ENCODE measurements around the gene TMEM236. TPM values are rescaled to one million over a fixed set of nuclear protein-coding genes. Genes with fewer than 3 reads are reported as not detected.

The TMEM236 gene
- total and polyA plus RNA-seq, 4 donors: 0.37 to 2.1 (median 0.70) TPM

DNA sequence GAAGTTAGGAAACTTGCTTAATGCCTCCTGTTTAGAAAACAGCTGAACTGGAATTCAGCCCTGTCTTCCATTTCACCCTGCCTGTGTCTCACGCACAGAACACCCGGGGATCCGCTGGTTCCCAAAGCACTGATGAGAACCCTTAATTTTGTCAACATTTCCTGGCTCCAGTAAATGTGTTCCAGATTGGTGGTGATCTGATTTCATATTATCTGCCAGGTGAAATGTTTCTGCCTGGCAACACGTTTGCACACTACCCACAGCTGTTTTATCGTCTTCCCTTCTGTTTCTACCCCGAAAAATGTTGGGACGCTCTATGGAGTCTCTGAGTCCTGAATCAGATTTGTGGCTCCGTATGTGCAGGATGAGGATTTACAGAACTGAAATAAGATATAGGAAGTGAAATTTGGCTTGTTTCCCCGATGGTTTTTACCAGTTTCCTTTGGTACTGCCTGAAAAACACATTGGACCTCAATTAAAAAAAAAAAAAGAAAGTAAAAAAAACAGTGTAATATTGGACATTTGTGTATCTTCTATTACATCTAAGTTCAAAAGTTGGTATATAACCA lies 86.2 kb downstream of the TMEM236 start:
- Histone ChIP-seq H3K9me3 (ENCODE audit: control insufficient read depth in 4 of 4, insufficient read depth in 3 of 4, low read length in 3 of 4) (peaks cover 0 to 1% (median 0%) of the 10 kb centered on the region in 4 donors), H3K36me3 (ENCODE audit: control insufficient read depth in 4 of 4, insufficient read depth in 4 of 4, low read length in 4 of 4) (no peaks in the 10 kb centered on the region), H3K9ac (ENCODE audit: insufficient read depth in 1 of 2, low read length in 2 of 2) (no peak overlapping the region), H3K27ac (ENCODE audit: low read depth in 1 of 2, low read length in 1 of 2) (no peak overlapping the region), H3K27me3 (ENCODE audit: control insufficient read depth in 3 of 3, insufficient read depth in 3 of 3, low read length in 2 of 3) (peaks cover 0 to 3% (median 0%) of the 10 kb centered on the region in 3 donors), H3K4me3 (no peak overlapping the region), H3K4me1 (ENCODE audit: control insufficient read depth in 5 of 5, insufficient read depth in 5 of 5, low read length in 5 of 5) (no peaks in the 10 kb centered on the region)
- TF ChIP-seq, protein P1, sequence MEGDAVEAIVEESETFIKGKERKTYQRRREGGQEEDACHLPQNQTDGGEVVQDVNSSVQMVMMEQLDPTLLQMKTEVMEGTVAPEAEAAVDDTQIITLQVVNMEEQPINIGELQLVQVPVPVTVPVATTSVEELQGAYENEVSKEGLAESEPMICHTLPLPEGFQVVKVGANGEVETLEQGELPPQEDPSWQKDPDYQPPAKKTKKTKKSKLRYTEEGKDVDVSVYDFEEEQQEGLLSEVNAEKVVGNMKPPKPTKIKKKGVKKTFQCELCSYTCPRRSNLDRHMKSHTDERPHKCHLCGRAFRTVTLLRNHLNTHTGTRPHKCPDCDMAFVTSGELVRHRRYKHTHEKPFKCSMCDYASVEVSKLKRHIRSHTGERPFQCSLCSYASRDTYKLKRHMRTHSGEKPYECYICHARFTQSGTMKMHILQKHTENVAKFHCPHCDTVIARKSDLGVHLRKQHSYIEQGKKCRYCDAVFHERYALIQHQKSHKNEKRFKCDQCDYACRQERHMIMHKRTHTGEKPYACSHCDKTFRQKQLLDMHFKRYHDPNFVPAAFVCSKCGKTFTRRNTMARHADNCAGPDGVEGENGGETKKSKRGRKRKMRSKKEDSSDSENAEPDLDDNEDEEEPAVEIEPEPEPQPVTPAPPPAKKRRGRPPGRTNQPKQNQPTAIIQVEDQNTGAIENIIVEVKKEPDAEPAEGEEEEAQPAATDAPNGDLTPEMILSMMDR (IDR thresholded peaks at IDR 0.05; ENCODE audit: control extremely low read depth, extremely low read depth): no peak
- peak in 2 of 3 donors; percentile 8 to 21 for DNase-seq
- ATAC-seq (ENCODE audit: insufficient read depth, low FRiP score): peak; percentile 20
- 41 to 52% methylated on average over 9 of the region's 9 CpGs for WGBS, 2 donors

DNA sequence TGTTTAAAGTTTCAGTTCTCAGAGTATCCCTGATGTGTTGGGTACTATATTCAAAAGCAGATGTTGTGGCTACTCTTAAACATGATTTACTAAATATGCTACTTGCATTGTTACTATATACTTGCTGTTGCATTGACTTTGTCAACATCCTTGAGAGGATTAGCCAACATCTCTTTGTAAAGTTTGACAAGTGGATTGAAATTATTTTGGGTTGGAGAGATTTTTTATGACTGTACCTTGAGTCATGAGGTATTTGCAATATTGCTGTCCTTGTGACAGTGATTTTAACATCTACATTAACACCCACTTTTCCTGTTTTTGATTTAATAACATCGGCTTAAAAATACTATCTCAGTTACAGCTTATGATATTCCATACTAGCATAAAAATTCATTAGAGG lies 89.0 kb downstream of the TMEM236 start:
- WGBS, 2 donors: 82 to 93% methylated on average over 1 of the region's 1 CpG
- Histone ChIP-seq H3K36me3 (ENCODE audit: control insufficient read depth in 4 of 4, insufficient read depth in 4 of 4, low read length in 4 of 4) (no peaks in the 10 kb centered on the region), H3K4me1 (ENCODE audit: control insufficient read depth in 5 of 5, insufficient read depth in 5 of 5, low read length in 5 of 5) (no peaks in the 10 kb centered on the region), H3K27ac (ENCODE audit: low read depth in 1 of 2, low read length in 1 of 2) (no peak overlapping the region), H3K9me3 (ENCODE audit: control insufficient read depth in 4 of 4, insufficient read depth in 3 of 4, low read length in 3 of 4) (peaks cover 0 to 1% (median 0%) of the 10 kb centered on the region in 4 donors), H3K4me3 (no peak overlapping the region), H3K27me3 (ENCODE audit: control insufficient read depth in 3 of 3, insufficient read depth in 3 of 3, low read length in 2 of 3) (no peaks in the 10 kb centered on the region), H3K9ac (ENCODE audit: insufficient read depth in 1 of 2, low read length in 2 of 2) (no peak overlapping the region)
- no peak for DNase-seq
- TF ChIP-seq, protein P1 (IDR thresholded peaks at IDR 0.05; ENCODE audit: control extremely low read depth, extremely low read depth): no peak
- ATAC-seq (ENCODE audit: insufficient read depth, low FRiP score): no peak

DNA sequence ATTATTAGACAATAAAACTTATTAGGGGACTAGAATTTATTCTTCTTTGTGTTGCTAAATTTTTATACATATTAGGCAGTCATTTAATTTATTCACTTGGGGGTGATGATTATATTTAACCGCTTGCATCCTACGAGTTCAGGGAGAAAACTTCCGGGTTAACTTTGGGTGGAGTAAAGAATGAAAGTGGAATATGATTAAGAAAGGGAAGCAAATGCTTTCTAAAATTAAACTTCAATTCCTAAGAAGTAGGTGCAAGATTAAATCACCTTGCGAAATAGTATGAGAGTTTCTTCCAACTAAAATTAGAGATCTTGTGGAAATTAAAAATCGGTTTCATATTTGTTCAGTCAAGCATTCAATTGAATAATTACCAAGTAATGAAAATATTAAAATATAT lies 90.6 kb downstream of the TMEM236 start:
- H3K9ac ChIP-seq (ENCODE audit: insufficient read depth in 1 of 2, low read length in 2 of 2): no peak overlapping the region
- H3K4me3 ChIP-seq: no peak overlapping the region
- no peaks in the 10 kb centered on the region for H3K4me1 ChIP-seq (ENCODE audit: control insufficient read depth in 5 of 5, insufficient read depth in 5 of 5, low read length in 5 of 5)
- WGBS, 2 donors: 76 to 84% methylated on average over 5 of the region's 5 CpGs
- peaks cover 0 to 1% (median 0%) of the 10 kb centered on the region in 4 donors for H3K9me3 ChIP-seq (ENCODE audit: control insufficient read depth in 4 of 4, insufficient read depth in 3 of 4, low read length in 3 of 4)
- DNase-seq (no peak), ATAC-seq (ENCODE audit: insufficient read depth, low FRiP score) (no peak)
- H3K27me3 ChIP-seq (ENCODE audit: control insufficient read depth in 3 of 3, insufficient read depth in 3 of 3, low read length in 2 of 3): no peaks in the 10 kb centered on the region
- H3K27ac ChIP-seq (ENCODE audit: low read depth in 1 of 2, low read length in 1 of 2): no peak overlapping the region
- TF ChIP-seq, protein P1 (IDR thresholded peaks at IDR 0.05; ENCODE audit: control extremely low read depth, extremely low read depth): no peak
- H3K36me3 ChIP-seq (ENCODE audit: control insufficient read depth in 4 of 4, insufficient read depth in 4 of 4, low read length in 4 of 4): no peaks in the 10 kb centered on the region

Measured in lung (tissue), 12 donors.